H9 (cell line): ENCODE results near the gene CTSW. TPM values are rescaled to one million over a fixed set of nuclear protein-coding genes. Genes with fewer than 3 reads are reported as not detected.

Source experiments
- DNase-seq: peaks from one replicate; pipeline ENCODE4 v3.0.0-alpha.2; 2017
- H2AFZ ChIP-seq: one replicate; pipeline ENCODE4 v1.6.1; 2013; ENCODE audit warnings: mild to moderate bottlenecking, low read length, control low read depth, moderate library complexity
- H2AK5ac ChIP-seq: 2 replicates; pipeline ENCODE4 v1.6.1; 2013; ENCODE audit warnings: low read length, control low read depth, mixed read lengths; ENCODE audit not compliant: insufficient read length
- H2BK120ac ChIP-seq: one replicate; pipeline ENCODE4 v1.6.1; 2013; ENCODE audit warnings: low read depth, mild to moderate bottlenecking, low read length, control low read depth, inconsistent platforms; ENCODE audit not compliant: poor library complexity, severe bottlenecking
- H2BK12ac ChIP-seq: 2 replicates; pipeline ENCODE4 v1.6.1; 2013; ENCODE audit warnings: low read length, control low read depth, mixed read lengths, low read depth; ENCODE audit not compliant: insufficient read length
- H2BK15ac ChIP-seq: 2 replicates; pipeline ENCODE4 v1.6.1; 2013; ENCODE audit warnings: low read depth, low read length, control low read depth
- H2BK20ac ChIP-seq: one replicate; pipeline ENCODE4 v1.6.1; 2013; ENCODE audit warnings: low read depth, mild to moderate bottlenecking, low read length, control low read depth, inconsistent platforms; ENCODE audit not compliant: poor library complexity, severe bottlenecking
- H2BK5ac ChIP-seq: 2 replicates; pipeline ENCODE4 v1.6.1; 2013; ENCODE audit warnings: low read length, control low read depth, mixed read lengths; ENCODE audit not compliant: insufficient read length
- H3K14ac ChIP-seq: 2 replicates; pipeline ENCODE4 v1.6.1; 2013; ENCODE audit warnings: low read length, control low read depth; ENCODE audit not compliant: insufficient read depth
- H3K18ac ChIP-seq: 2 replicates; pipeline ENCODE4 v1.6.1; 2013; ENCODE audit warnings: low read depth, mild to moderate bottlenecking, mixed read lengths, low read length, control low read depth; ENCODE audit not compliant: insufficient read length
- H3K23ac ChIP-seq: 2 replicates; pipeline ENCODE4 v1.6.1; 2013; ENCODE audit warnings: low read length, control low read depth, mixed read lengths, low read depth; ENCODE audit not compliant: insufficient read length
- H3K23me2 ChIP-seq: 2 replicates; pipeline ENCODE4 v1.6.1; 2013; ENCODE audit warnings: low read depth, mild to moderate bottlenecking, mixed read lengths, low read length, control low read depth; ENCODE audit not compliant: insufficient read length, poor library complexity, severe bottlenecking
- H3K27ac ChIP-seq: 2 replicates; pipeline ENCODE4 v1.5.1; 2013; ENCODE audit warnings: low read length, control low read depth, mixed read lengths, low read depth; ENCODE audit not compliant: insufficient read length
- H3K27me3 ChIP-seq: 2 replicates; pipeline ENCODE4 v1.6.1; 2013; ENCODE audit warnings: low read length, control low read depth, inconsistent platforms; ENCODE audit not compliant: insufficient read depth
- H3K4ac ChIP-seq: 2 replicates; pipeline ENCODE4 v1.6.1; 2013; ENCODE audit warnings: low read depth, mild to moderate bottlenecking, control low read depth, inconsistent platforms, low read length, moderate library complexity
- H3K4me1 ChIP-seq: 2 replicates; pipeline ENCODE4 v1.6.1; 2013; ENCODE audit warnings: low read length, control low read depth, inconsistent platforms; ENCODE audit not compliant: insufficient read depth
- H3K4me2 ChIP-seq: 2 replicates; pipeline ENCODE4 v1.6.1; 2013; ENCODE audit warnings: low read length, control low read depth, mixed read lengths; ENCODE audit not compliant: insufficient read length, insufficient read depth
- H3K56ac ChIP-seq: 2 replicates; pipeline ENCODE4 v1.6.1; 2013; ENCODE audit warnings: low read depth, mild to moderate bottlenecking, mixed read lengths, low read length, control low read depth; ENCODE audit not compliant: insufficient read length
- H3K79me1 ChIP-seq: 2 replicates; pipeline ENCODE4 v1.6.1; 2013; ENCODE audit warnings: low read depth, mild to moderate bottlenecking, moderate library complexity, low read length, control low read depth, inconsistent platforms; ENCODE audit not compliant: insufficient read depth, poor library complexity, severe bottlenecking
- H3K79me2 ChIP-seq: 2 replicates; pipeline ENCODE4 v1.6.1; 2013; ENCODE audit warnings: low read length, control low read depth, inconsistent platforms; ENCODE audit not compliant: insufficient read depth
- H3K9ac ChIP-seq: 2 replicates; pipeline ENCODE4 v1.6.1; 2013; ENCODE audit warnings: low read length, control low read depth, mixed read lengths; ENCODE audit not compliant: insufficient read length; ENCODE audit errors: extremely low read depth
- H3K9me3 ChIP-seq: one replicate; pipeline ENCODE4 v1.6.1; 2013; ENCODE audit warnings: low read depth, low read length, inconsistent platforms; ENCODE audit not compliant: control insufficient read depth
- H3T11ph ChIP-seq: one replicate; pipeline ENCODE4 v1.6.1; 2013; ENCODE audit warnings: mild to moderate bottlenecking, low read length, control low read depth, inconsistent platforms
- H4K20me1 ChIP-seq: one replicate; pipeline ENCODE4 v1.6.1; 2013; ENCODE audit not compliant: control insufficient read depth, insufficient read length, insufficient read depth
- H4K5ac ChIP-seq: 2 replicates; pipeline ENCODE4 v1.6.1; 2013; ENCODE audit warnings: low read depth, mild to moderate bottlenecking, mixed read lengths, low read length, control low read depth; ENCODE audit not compliant: insufficient read length
- H4K8ac ChIP-seq: replicated peaks from 2 replicates; pipeline ENCODE4 v1.6.1; 2013; ENCODE audit warnings: low read length, control low read depth, mixed read lengths, low read depth; ENCODE audit not compliant: insufficient read length
- H4K91ac ChIP-seq: 2 replicates; pipeline ENCODE4 v1.6.1; 2013; ENCODE audit warnings: low read depth, mild to moderate bottlenecking, moderate library complexity, mixed read lengths, low read length, control low read depth; ENCODE audit not compliant: insufficient read length
- H3K27ac Mint-ChIP-seq, 3 experiments: 2 replicates in 2 of 3; 3 replicates in 1 of 3; pipeline ENCODE4 v1.8.0; 2020 to 2021; ENCODE audit warnings: mixed read lengths in 3 of 3, mild to moderate bottlenecking in 1 of 3, moderate library complexity in 1 of 3
- H3K27me3 Mint-ChIP-seq: 2 replicates; pipeline ENCODE4 v1.8.0; 2021; ENCODE audit warnings: low read depth, mild to moderate bottlenecking, moderate library complexity, mixed read lengths
- H3K36me3 Mint-ChIP-seq, 3 experiments: 2 replicates in 2 of 3; 3 replicates in 1 of 3; pipeline ENCODE4 v1.8.0; 2020 to 2021; ENCODE audit warnings: low read depth in 3 of 3, mixed read lengths in 3 of 3; ENCODE audit not compliant: insufficient read depth in 1 of 3
- H3K4me1 Mint-ChIP-seq, 2 experiments: 2 replicates each; pipeline ENCODE4 v1.8.0; 2020; ENCODE audit warnings: mixed read lengths in 2 of 2
- H3K4me3 Mint-ChIP-seq, 2 experiments: 2 replicates in 1 of 2; 3 replicates in 1 of 2; pipeline ENCODE4 v1.8.0; 2020 to 2021; ENCODE audit warnings: mild to moderate bottlenecking in 2 of 2, mixed read lengths in 2 of 2, moderate library complexity in 1 of 2
- H3K9me3 Mint-ChIP-seq, 2 experiments: 2 replicates in 1 of 2; 3 replicates in 1 of 2; pipeline ENCODE4 v1.8.0; 2020; ENCODE audit warnings: mild to moderate bottlenecking in 2 of 2, mixed read lengths in 2 of 2, moderate library complexity in 1 of 2
- CTCF ChIP-seq: fragments of 200-600 bp; sonication (generic); conservative IDR thresholded peaks from 3 replicates; pipeline ENCODE4 v1.8.0; 2021; ENCODE audit warnings: antibody characterized with exemption, mild to moderate bottlenecking
- whole genome bisulfite sequencing: extraction: QIAGEN DNeasy Blood & Tissue Kit; methylation state at CpG from one replicate; pipeline ENCODE4 v1.1.7; 2013; ENCODE audit warnings: missing lambda C conversion rate, low lambda C conversion rate, mixed read lengths; ENCODE audit not compliant: insufficient read length; ENCODE audit errors: extremely low coverage; 5-methylcytosine and 5-hydroxymethylcytosine counted together
- total RNA-seq: library from RNA; stranded (reverse); gene quantifications from 2 replicates; pipeline ENCODE4 v1.2.1, GENCODE V29; 2021

The CTSW gene
- total RNA-seq, 1 experiment from 2014 or later: not detected

DNA sequence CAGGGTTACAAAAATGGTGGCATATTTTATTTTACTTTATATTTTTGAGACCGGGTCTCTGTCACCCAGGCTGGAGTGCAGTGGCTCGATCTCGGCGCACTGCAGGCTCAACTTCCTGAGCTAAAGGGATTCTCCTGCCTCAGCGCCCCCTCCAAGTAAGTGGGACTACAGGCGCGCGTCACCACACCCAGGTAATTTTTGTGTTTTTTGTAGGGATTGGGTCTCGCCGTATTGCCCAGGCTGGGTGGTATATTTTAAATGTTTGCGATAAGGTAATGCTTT is 21.2 kb downstream of the CTSW start:
- H3K27me3 ChIP-seq: peaks cover 17% of the 10 kb centered on the region; the same call in 1 of the 2 replicates
- H2BK20ac ChIP-seq: no peak overlapping the region
- TF ChIP-seq CTCF: no peak
- no peaks in the 10 kb centered on the region for H3K4me1 ChIP-seq
- no peak overlapping the region for H3T11ph ChIP-seq
- no peak overlapping the region for H2BK120ac ChIP-seq
- H3K4ac ChIP-seq: no peak overlapping the region
- no peak overlapping the region for H4K5ac ChIP-seq
- no peak overlapping the region for H3K27ac Mint-ChIP-seq
- H4K20me1 ChIP-seq: no peaks in the 10 kb centered on the region
- peak overlapping the region; percentile 12 for H3K4me2 ChIP-seq
- H4K8ac ChIP-seq: no peak overlapping the region
- no peaks in the 10 kb centered on the region for H3K79me1 ChIP-seq
- no peak overlapping the region for H3K18ac ChIP-seq
- no peak overlapping the region for H2BK5ac ChIP-seq
- H3K9me3 ChIP-seq: no peaks in the 10 kb centered on the region
- no peaks in the 10 kb centered on the region; a peak in 1 of 5 replicates for H3K9me3 Mint-ChIP-seq
- H3K14ac ChIP-seq: no peak overlapping the region
- WGBS: no CpG with 5 or more reads among the region's 11 CpGs
- peak overlapping the region; percentile 58 to 63 for H3K4me3 Mint-ChIP-seq
- H2BK15ac ChIP-seq: no peak overlapping the region
- peaks cover 0 to 15% (median 0%) of the 10 kb centered on the region in 3 experiments; a peak in 2 of 7 replicates for H3K36me3 Mint-ChIP-seq
- H3K79me2 ChIP-seq: no peaks in the 10 kb centered on the region
- H2BK12ac ChIP-seq: no peak overlapping the region
- H4K91ac ChIP-seq: no peak overlapping the region
- no peak overlapping the region for H3K27ac ChIP-seq
- H3K56ac ChIP-seq: no peak overlapping the region
- no peak for DNase-seq
- H2AFZ ChIP-seq: no peak overlapping the region
- H3K27me3 Mint-ChIP-seq: peaks cover 78% of the 10 kb centered on the region
- no peak overlapping the region for H3K23ac ChIP-seq
- no peak overlapping the region for H2AK5ac ChIP-seq
- H3K4me1 Mint-ChIP-seq: peaks cover 14 to 17% of the 10 kb centered on the region in 2 experiments
- peaks cover 9% of the 10 kb centered on the region for H3K23me2 ChIP-seq
- H3K9ac ChIP-seq: no peak overlapping the region
